HG02970 (cell line): ENCODE data around the gene PLCB2.

Experiments
- ATAC-seq: cut with Tn5 transposase; IDR thresholded peaks from one replicate; pipeline ENCODE4 v1.9.1; 2021; ENCODE audit warnings: mild to moderate bottlenecking, moderate library complexity, moderate number of reproducible peaks; ENCODE audit not compliant: unreplicated experiment, low FRiP score

The PLCB2 gene

DNA sequence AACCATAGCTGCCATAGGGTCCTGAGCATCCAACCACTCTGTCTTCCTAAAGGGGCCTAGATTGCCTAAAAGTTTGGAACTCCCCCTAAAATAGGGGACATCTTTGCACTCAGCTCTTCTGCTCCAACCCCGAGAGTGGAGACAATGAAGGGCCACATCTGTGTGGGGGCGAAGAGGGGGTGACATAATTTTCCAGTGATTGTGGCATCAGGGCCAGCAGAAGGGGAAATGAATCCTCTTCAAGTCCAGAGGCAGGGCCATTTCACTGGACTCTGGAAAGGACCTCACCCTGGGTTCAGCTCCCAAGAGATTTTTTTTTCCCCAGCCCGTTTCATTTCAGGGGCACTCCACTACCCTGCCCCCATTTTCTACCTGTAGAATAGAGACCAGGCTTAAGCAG is 20.2 kb downstream of the PLCB2 start:
- no peak for ATAC-seq

- ATAC-seq, result no peak
Observed at GRCh38 chr15:40286794-40287193, 20.9 kb downstream of the PLCB2 start.

- no peak for ATAC-seq
Observed at GRCh38 chr15:40286061-40286532, 21.6 kb downstream of the PLCB2 start.

- ATAC-seq, result no peak
Observed at GRCh38 chr15:40285554-40286011, 22.2 kb downstream of the PLCB2 start.

GRCh38 chr15:40285151-40285550 is 22.6 kb downstream of the PLCB2 start:
- ATAC-seq, result no peak

DNA sequence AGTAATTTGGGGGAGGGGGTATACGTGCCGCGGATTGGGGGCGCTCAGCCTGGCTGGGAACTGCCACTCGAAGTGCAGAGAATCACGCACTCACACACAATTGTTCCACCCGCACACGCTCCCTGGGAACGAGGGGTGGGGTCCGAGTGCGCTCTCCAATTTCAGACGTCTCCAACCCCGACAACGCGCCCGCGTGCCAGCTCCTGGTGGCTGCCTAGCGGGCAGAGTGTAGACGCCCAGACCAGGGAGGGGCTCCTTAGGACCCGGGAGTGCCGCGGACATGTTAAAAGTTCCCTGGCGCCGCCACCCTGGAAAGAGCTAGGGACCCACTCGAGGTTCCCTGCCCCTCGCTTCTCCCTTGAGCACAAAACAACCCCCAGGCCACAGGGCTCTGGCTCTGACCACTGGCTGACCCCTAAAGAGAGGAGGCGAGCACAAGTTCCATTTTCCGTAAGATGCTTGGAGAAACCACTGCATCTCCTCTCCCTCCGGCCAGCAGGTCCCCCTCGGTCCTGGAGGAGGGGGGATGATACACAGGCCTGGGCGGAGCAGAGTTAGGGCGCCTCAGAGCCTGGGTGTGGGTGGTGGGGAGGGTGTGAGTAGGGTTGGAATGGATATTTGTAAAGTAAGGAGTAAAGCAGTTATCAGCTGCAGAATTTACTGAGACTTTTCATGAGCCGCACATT is 24.0 kb downstream of the PLCB2 start:
- ATAC-seq, result no peak

DNA sequence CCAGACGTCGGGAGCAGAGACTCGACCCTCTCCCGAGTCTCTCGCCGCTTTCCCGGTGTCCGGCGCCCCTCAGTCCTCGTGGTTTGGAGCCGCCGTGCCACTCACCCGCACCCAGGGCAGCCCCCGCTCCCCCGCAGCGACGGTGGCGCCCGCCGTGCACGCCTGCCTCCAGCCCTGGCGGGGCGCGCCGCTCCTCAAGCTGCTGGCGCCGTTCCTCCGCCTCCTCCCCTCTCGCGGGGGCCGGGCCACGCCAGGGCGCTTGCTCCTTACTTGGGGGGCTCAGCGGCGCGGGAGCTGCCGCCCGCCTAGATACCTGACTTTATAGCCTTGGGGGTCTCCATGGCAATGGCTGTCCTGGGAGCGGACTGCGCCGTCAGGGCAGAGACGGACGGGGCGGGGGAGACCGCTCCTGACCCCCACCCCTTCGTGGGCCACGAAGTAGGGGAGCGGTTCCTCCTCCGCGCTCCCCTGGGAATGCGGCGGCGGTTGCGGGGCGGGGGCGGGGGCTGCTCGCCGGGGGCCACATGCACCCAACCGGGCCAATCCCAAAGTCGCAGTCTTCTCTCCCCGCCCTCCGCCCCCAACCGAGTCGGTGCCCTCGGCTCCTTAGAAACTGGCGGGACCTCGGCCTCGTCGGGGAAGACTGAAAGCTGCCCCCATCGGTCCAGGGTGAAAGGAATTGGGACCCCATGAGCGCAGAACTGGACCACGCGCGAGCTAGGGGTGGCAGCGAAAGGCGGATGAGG is 24.7 kb downstream of the PLCB2 start, which contains the start of gene ANKRD63:
TSS of gene ANKRD63 (minus strand) at position 196 of the 746 bp plus-strand sequence. CDS start 478 bp downstream, outside the sequence.
- ATAC-seq, result no peak

GRCh38 chr15:40282147-40282868 is 25.4 kb downstream of the PLCB2 start:
- no peak for ATAC-seq

DNA sequence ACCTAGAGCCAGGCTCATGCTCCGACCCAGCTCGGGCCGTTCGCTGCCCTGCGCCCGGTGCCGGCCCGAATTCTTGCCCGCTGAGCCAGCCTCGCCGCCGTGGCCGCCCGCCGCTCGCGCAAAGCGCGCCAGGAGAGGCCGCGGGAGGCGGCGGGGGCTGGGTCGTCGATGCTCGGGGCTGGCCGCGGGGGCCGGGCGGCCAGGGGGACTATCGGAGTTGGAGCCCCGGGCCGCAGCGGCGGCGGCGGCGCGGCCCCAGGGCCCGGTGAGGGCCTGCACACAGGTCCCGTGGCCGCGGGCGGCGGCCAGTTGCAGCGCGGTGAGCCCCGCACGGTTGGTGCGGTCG is 26.0 kb downstream of the PLCB2 start:
- ATAC-seq, result no peak

- ATAC-seq, result no peak
Observed at GRCh38 chr15:40281057-40281800, 26.5 kb downstream of the PLCB2 start.

- no peak for ATAC-seq
Observed at GRCh38 chr15:40280260-40281056, 27.3 kb downstream of the PLCB2 start.

- ATAC-seq, result no peak
Observed at GRCh38 chr15:40279437-40280141, 28.1 kb downstream of the PLCB2 start.

DNA sequence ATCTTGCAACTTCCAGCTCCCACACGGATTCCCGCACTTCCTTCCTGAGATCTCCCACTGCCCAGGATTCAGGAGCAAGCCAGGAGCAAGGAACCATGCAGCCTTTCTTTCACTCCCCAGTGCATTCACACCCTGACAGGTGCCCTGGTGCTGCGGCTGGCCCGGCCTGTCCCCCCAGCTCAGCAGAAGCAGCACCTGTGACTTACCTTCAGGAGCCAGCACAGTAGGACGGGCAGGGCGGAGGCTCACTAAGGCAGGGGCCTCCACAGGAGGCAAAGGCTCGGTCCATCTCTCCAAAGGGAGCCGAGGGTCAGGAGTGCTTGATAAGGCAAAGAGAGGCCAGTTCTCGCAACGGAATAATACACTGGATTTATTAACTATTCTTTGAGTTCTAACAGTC is 29.7 kb downstream of the PLCB2 start:
- no peak for ATAC-seq

DNA sequence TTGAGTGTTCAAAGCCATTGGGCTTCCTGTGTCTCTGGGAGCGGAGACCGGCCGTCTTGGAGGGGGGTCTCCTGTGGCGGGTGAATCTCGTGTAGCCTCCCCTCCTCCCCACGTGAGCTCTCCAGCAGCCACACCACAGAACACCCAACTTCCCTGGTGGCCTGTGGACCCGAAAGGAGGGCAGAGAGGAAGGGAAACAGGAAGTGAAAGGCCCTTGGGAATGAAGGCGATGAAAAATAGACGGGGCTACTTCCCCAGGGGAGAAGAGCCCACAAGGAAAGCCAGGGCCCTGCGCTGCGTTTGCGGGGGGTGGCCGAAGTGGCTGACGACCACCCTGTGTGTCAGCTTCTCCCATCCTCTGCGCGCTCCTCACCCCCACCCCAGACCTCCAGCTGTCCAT is 30.3 kb downstream of the PLCB2 start:
- no peak for ATAC-seq

- ATAC-seq, result no peak
Observed at GRCh38 chr15:40276927-40277326, 30.8 kb downstream of the PLCB2 start.

DNA sequence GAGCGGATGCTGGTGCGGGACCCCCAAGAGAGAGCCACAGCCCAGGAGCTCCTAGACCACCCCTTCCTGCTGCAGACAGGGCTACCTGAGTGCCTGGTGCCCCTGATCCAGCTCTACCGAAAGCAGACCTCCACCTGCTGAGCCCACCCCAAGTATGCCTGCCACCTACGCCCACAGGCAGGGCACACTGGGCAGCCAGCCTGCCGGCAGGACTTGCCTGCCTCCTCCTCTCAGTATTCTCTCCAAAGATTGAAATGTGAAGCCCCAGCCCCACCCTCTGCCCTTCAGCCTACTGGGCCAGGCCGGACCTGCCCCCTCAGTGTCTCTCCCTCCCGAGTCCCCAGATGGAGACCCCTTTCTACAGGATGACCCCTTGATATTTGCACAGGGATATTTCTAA is 31.8 kb downstream of the PLCB2 start:
- ATAC-seq, result no peak

- no peak for ATAC-seq
Observed at GRCh38 chr15:40275523-40275922, 32.2 kb downstream of the PLCB2 start.

DNA sequence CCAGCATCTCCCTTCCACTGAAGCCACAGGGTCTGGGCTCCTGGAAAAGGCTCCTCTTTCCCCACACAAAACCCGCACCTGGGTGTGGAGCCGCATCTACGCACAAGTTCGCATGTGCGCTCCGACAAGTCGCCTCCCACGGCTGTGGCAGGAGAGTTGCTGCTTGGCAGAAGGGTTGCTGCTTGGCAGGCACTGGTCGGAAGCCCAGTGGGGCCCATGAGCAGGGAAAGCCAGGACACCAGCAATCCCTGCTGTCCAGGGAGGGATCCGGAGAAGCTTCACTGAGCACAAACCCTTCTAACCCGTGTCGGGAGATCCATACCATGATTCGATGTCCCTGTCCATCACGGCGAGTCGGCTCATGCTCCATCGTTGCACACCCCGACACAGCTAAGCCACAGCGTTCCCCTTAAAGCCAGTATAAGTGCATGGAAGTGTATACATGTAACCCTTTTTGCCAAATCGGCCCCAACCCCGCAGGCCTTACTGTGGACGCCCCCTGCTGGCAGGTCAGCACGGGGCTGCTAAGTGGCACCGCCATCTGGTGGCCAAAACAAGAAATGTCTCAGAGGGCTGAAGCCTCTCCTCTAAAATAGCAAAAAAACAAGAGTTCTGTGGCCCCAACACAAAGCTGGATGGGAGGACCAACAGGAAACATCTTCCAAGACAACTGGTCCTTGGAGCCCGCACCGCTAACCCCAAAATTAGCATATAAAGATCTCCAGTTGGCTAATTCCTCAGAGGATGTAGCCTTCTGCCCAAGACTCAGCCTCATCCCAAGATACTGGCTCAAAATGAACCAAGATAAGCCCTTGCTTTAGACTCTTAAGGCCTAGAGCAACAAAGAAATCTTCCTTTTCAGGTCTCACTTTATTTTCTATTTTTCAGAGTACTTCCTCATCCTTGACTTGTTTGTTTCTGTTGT is 33.1 kb downstream of the PLCB2 start:
- no peak for ATAC-seq
